IMR-90 (cell line): ENCODE measurements around the gene EFCC1. TPM values are rescaled to one million over a fixed set of nuclear protein-coding genes. Genes with fewer than 3 reads are reported as not detected.

Source experiments
- ATAC-seq: fragments of 200-7000 bp; cut with Tn5 transposase; 2 replicates; pipeline ENCODE4 v1.9.1; 2020; ENCODE audit warnings: low read depth, mild to moderate bottlenecking, moderate library complexity
- BruUV-seq: library from RNA; stranded (reverse); fragments of 400-500 nt; replicated peaks from 2 replicates; lab custom pipeline; 2021; lab: Mats Ljungman, UMichigan
- CTCF ChIA-PET: fragments of 300-600 bp; formaldehyde crosslinking; extraction: SDS; loops from one replicate; lab custom pipeline; 2021; ENCODE audit warnings: antibody characterized with exemption; lab: Yijun Ruan, JAX
- POLR2A ChIA-PET: fragments of 300-600 bp; sonication (Branson Sonifier 250); formaldehyde crosslinking; loops from one replicate; lab custom pipeline; 2022; ENCODE audit warnings: antibody characterized with exemption; ENCODE audit not compliant: unreplicated experiment; lab: Charles Lee
- DNase-seq: peaks from one replicate; pipeline ENCODE4 v3.0.0; 2013
- H2AFZ ChIP-seq: replicated peaks from 2 replicates; pipeline ENCODE3; 2013; ENCODE audit warnings: low read length, mild to moderate bottlenecking; ENCODE audit not compliant: poor library complexity
- H2AK5ac ChIP-seq: 2 replicates; pipeline ENCODE4 v1.6.1; 2013; ENCODE audit warnings: low read depth, low read length, inconsistent platforms
- H2AK9ac ChIP-seq: replicated peaks from 2 replicates; pipeline ENCODE3; 2013; ENCODE audit warnings: mild to moderate bottlenecking, low read depth, low read length, moderate library complexity; ENCODE audit not compliant: poor library complexity
- H2BK120ac ChIP-seq: 2 replicates; pipeline ENCODE4 v1.6.1; 2013; ENCODE audit warnings: low read depth, low read length, inconsistent platforms
- H2BK15ac ChIP-seq: 3 replicates; pipeline ENCODE4 v1.6.1; 2013; ENCODE audit warnings: low read depth, low read length, inconsistent platforms
- H2BK20ac ChIP-seq: 2 replicates; pipeline ENCODE4 v1.6.1; 2013; ENCODE audit warnings: low read depth, mild to moderate bottlenecking, inconsistent platforms, low read length, moderate library complexity
- H2BK5ac ChIP-seq: 2 replicates; pipeline ENCODE4 v1.6.1; 2013; ENCODE audit warnings: mild to moderate bottlenecking, low read depth, low read length, inconsistent platforms; ENCODE audit not compliant: poor library complexity, severe bottlenecking
- H3K14ac ChIP-seq: replicated peaks from 2 replicates; pipeline ENCODE4 v1.6.1; 2013; ENCODE audit warnings: low read depth, low read length, inconsistent platforms
- H3K18ac ChIP-seq: 2 replicates; pipeline ENCODE4 v1.6.1; 2013; ENCODE audit warnings: low read depth, low read length, control low read depth
- H3K23ac ChIP-seq: 2 replicates; pipeline ENCODE4 v1.6.1; 2013; ENCODE audit warnings: low read depth, low read length, inconsistent platforms
- H3K27ac ChIP-seq: 2 replicates; pipeline ENCODE4 v1.5.1; 2013; ENCODE audit warnings: mild to moderate bottlenecking, control low read depth, low read length; ENCODE audit not compliant: insufficient read depth
- H3K27me3 ChIP-seq: 2 replicates; pipeline ENCODE4 v1.6.1; 2013; ENCODE audit warnings: low read length; ENCODE audit not compliant: control insufficient read depth, insufficient read depth
- H3K36me3 ChIP-seq: 2 replicates; pipeline ENCODE4 v1.6.1; 2013; ENCODE audit warnings: low read length, mixed read lengths; ENCODE audit not compliant: control insufficient read depth, insufficient read depth
- H3K4ac ChIP-seq: 2 replicates; pipeline ENCODE4 v1.6.1; 2013; ENCODE audit warnings: low read depth, low read length, inconsistent platforms
- H3K4me1 ChIP-seq: 2 replicates; pipeline ENCODE4 v1.6.1; 2013; ENCODE audit warnings: low read length, mixed read lengths; ENCODE audit not compliant: control insufficient read depth, insufficient read depth
- H3K4me2 ChIP-seq: 2 replicates; pipeline ENCODE4 v1.6.1; 2013; ENCODE audit warnings: low read depth, mild to moderate bottlenecking, control low read depth, low read length, moderate library complexity
- H3K4me3 ChIP-seq: 2 replicates; pipeline ENCODE4 v1.5.1; 2013; ENCODE audit warnings: low read depth, mild to moderate bottlenecking, control low read depth, low read length, moderate library complexity; ENCODE audit not compliant: insufficient read depth
- H3K56ac ChIP-seq: 2 replicates; pipeline ENCODE4 v1.6.1; 2013; ENCODE audit warnings: low read length, inconsistent platforms; ENCODE audit not compliant: insufficient read depth; ENCODE audit errors: extremely low read depth
- H3K79me1 ChIP-seq, 2 experiments: 2 replicates each; pipeline ENCODE4 v1.6.1; 2013; ENCODE audit warnings: low read length in 2 of 2, inconsistent platforms in 1 of 2, low read depth in 1 of 2
- H3K9ac ChIP-seq: 2 replicates; pipeline ENCODE4 v1.6.1; 2013; ENCODE audit warnings: low read depth, low read length, control low read depth
- H3K9me1 ChIP-seq: 2 replicates; pipeline ENCODE4 v1.6.1; 2013; ENCODE audit warnings: low read length, inconsistent platforms; ENCODE audit not compliant: insufficient read depth
- H3K9me3 ChIP-seq: 2 replicates; pipeline ENCODE4 v1.6.1; 2013; ENCODE audit warnings: low read length; ENCODE audit not compliant: control insufficient read depth, insufficient read depth
- H4K20me1 ChIP-seq: 2 replicates; pipeline ENCODE4 v1.6.1; 2013; ENCODE audit warnings: low read length, inconsistent platforms; ENCODE audit not compliant: insufficient read depth
- H4K5ac ChIP-seq: 2 replicates; pipeline ENCODE4 v1.6.1; 2013; ENCODE audit warnings: mild to moderate bottlenecking, low read depth, low read length, control low read depth
- H4K8ac ChIP-seq, 2 experiments: 2 replicates each; pipeline ENCODE4 v1.6.1; 2013; ENCODE audit warnings: low read depth in 2 of 2, low read length in 2 of 2, control low read depth in 1 of 2, inconsistent platforms in 1 of 2
- H4K91ac ChIP-seq: 2 replicates; pipeline ENCODE4 v1.6.1; 2013; ENCODE audit warnings: low read depth, low read length, inconsistent platforms; ENCODE audit not compliant: insufficient read depth
- CHD1 ChIP-seq: IDR thresholded peaks from 2 replicates; pipeline ENCODE4 v1.6.1; 2012; ENCODE audit warnings: low read depth, low read length, improper control_type of control experiment
- MXI1 ChIP-seq: IDR thresholded peaks from 2 replicates; pipeline ENCODE4 v1.6.1; 2012; ENCODE audit warnings: low read depth, mild to moderate bottlenecking, low read length, moderate library complexity, borderline replicate concordance
- RAD21 ChIP-seq: IDR thresholded peaks from 2 replicates; pipeline ENCODE4 v1.6.1; 2012; ENCODE audit warnings: low read length, improper control_type of control experiment
- WGBS, 2 experiments: methylation state at CpG; one replicate each; pipeline versions ENCODE4 v1.1.5 to v1.1.7; 2013; ENCODE audit warnings: missing lambda C conversion rate in 2 of 2; ENCODE audit not compliant: insufficient read length in 1 of 2; ENCODE audit errors: extremely low coverage in 2 of 2; 5-methylcytosine and 5-hydroxymethylcytosine counted together
- dilution Hi-C: fragments of 300-500 bp; cut with HindIII; formaldehyde crosslinking; loops from one replicate; pipeline ENCODE4 v1.14.3; 2018; ENCODE audit warnings: low sequenced_read_pairs; ENCODE audit not compliant: unreplicated experiment
- in situ Hi-C: fragments of 300-500 bp; cut with MboI; formaldehyde crosslinking; loops from 3 replicates; pipeline ENCODE4 v1.14.3; 2019; ENCODE audit warnings: low sequenced_read_pairs, inconsistent platforms, mixed read lengths
- intact Hi-C: fragments of 100-400 bp; cut with micrococcal nuclease; formaldehyde crosslinking; loops from 2 replicates; pipeline ENCODE4 v1.10.0; 2022
- polyA plus RNA-seq, 3 experiments: library from polyadenylated mRNA; depleted of rRNA; stranded (reverse); fragments of >200 nt; gene quantifications; 2 replicates each; pipeline ENCODE4 v1.2.3, GENCODE V29; 2012; ENCODE audit warnings: low replicate concordance in 1 of 3
- total RNA-seq: library from RNA; depleted of rRNA; stranded (reverse); fragments of >200 nt; gene quantifications from 2 replicates; pipeline ENCODE4 v1.2.3, GENCODE V29; 2012
- TF ChIP-seq, protein P1 (sequence below): fragments of 150-350 bp; IDR thresholded peaks from 2 replicates; pipeline ENCODE4 v1.6.1; 2017; ENCODE audit warnings: mild to moderate bottlenecking, antibody characterized with exemption, low read length, low read depth

Gene EFCC1
- total and polyA plus RNA-seq, 2 of the 4 experiments (the other 2 are of a cell fraction), result not detected

DNA sequence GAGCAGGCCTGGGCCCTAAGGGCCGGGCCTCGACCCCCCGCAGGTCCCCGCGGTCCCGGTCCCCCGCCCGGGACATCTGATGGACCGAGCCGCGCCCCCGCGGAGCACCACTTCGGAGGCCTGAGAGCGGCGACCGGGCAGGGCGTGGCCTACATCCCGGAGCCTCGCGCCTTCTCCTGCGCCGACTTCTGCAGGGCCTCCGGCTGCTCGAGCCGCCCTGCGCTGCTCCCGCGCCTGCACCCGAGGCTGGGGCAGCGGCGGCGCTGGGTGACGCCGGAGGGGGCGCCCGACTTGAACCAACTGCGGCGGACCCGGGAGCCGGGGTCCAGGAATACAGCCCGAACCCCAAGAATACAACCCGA is 44.6 kb downstream of the EFCC1 start:
- intact Hi-C loops (no loop called here), dilution Hi-C loops (no loop called here), in situ Hi-C loops (no loop called here)
- Histone ChIP-seq H3K9me1 (no peaks in the 10 kb centered on the region), H3K23ac (no peak overlapping the region), H2BK120ac (no peak overlapping the region), H2BK15ac (no peak overlapping the region), H3K4ac (no peak overlapping the region), H2AFZ (peak overlapping the region; percentile 67), H3K36me3 (no peaks in the 10 kb centered on the region), H4K20me1 (no peaks in the 10 kb centered on the region), H3K9ac (no peak overlapping the region), H3K4me1 (no peaks in the 10 kb centered on the region), H4K8ac (no peak overlapping the region), H4K5ac (no peak overlapping the region), H3K56ac (no peak overlapping the region), H3K27ac (no peak overlapping the region), H2BK20ac (no peak overlapping the region), H2AK5ac (no peak overlapping the region), H2BK5ac (no peak overlapping the region), H2AK9ac (no peak overlapping the region), H3K27me3 (peaks cover 39% of the 10 kb centered on the region), H3K18ac (no peak overlapping the region), H3K4me2 (no peak overlapping the region; the same call in 1 of the 2 replicates), H3K14ac (no peak overlapping the region), H3K9me3 (peaks cover 20% of the 10 kb centered on the region), H3K79me1 (no peaks in the 10 kb centered on the region), H4K91ac (no peak overlapping the region), H3K4me3 (no peak overlapping the region)
- no peak for TF ChIP-seq RAD21
- no peak for TF ChIP-seq MXI1
- TF ChIP-seq, protein P1, sequence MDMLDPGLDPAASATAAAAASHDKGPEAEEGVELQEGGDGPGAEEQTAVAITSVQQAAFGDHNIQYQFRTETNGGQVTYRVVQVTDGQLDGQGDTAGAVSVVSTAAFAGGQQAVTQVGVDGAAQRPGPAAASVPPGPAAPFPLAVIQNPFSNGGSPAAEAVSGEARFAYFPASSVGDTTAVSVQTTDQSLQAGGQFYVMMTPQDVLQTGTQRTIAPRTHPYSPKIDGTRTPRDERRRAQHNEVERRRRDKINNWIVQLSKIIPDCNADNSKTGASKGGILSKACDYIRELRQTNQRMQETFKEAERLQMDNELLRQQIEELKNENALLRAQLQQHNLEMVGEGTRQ, result no peak
- no peak for TF ChIP-seq CHD1
- CTCF ChIA-PET, result interaction anchor here (0.9 kb wide), 1 partner anchor 18 kb away, joined by 3 read pairs; no protein-coding TSS in a partner anchor
- DNase-seq (no peak), ATAC-seq (peak; percentile 69)
- WGBS, 2 experiments, result 8% methylated on average over 34 of the region's 43 CpGs; no CpG with 5 or more reads in 1 of the 2 experiments
- no TSS peak for BruUV-seq
- POLR2A ChIA-PET, result no interaction called here
